ENCODE data around the gene PRAMEF8.
"Not testable (repeated sequence)": the region's sequence is repeated elsewhere in the genome, so short reads cannot be mapped to it uniquely, and the experiment has no call there.

- TF ChIP-seq CTCF (conservative IDR thresholded peaks at IDR 0.05); ZFX (IDR thresholded peaks at IDR 0.05): not testable (repeated sequence)
Measured at GRCh38 chr1:13297216-13297931, 12.4 kb upstream of the PRAMEF8 start.
